K562 (cell line): ENCODE measurements around the gene SMAD5. TPM values are rescaled to one million over a fixed set of nuclear protein-coding genes. Genes with fewer than 3 reads are reported as not detected.

Source experiments
- ATAC-seq: fragments of 200-7000 bp; cut with Tn5 transposase; 3 replicates; pipeline ENCODE4 v1.9.1; 2020; ENCODE audit warnings: moderate library complexity
- BruUV-seq: library from RNA; stranded (reverse); fragments of 400-500 nt; replicated peaks from 2 replicates; lab custom pipeline; 2021; lab: Mats Ljungman, UMichigan
- CTCF ChIA-PET: fragments of 300-600 bp; formaldehyde crosslinking; extraction: SDS; loops from one replicate; lab custom pipeline; 2021; ENCODE audit warnings: low intra/inter-chr PET ratio; lab: Yijun Ruan, JAX
- POLR2A ChIA-PET: fragments of 300-600, 350-650 bp; sonication (Branson Sonifier 250); formaldehyde crosslinking; extraction: SDS; loops from one replicate; lab custom pipeline; 2021; ENCODE audit warnings: antibody characterized with exemption, inconsistent platforms; lab: Yijun Ruan, JAX
- DNase-seq, 4 experiments: peaks; one replicate each; pipeline versions ENCODE4 v3.0.0 to v3.0.0-alpha.2; 2011 to 2018; ENCODE audit warnings: low spot score in 3 of 4, mixed read lengths in 3 of 4; ENCODE audit errors: extremely low read depth in 1 of 4
- FAIRE-seq: peaks from 2 replicates; lab custom pipeline; 2011; peaks lifted over from hg19 to GRCh38; lab: Jason Lieb, UNC
- H2AFZ ChIP-seq: 2 replicates; pipeline ENCODE4 v1.6.0; 2011; ENCODE audit warnings: low read depth, low read length, control low read depth, inconsistent platforms
- H3K27ac ChIP-seq: fragments of 200-600 bp; 3 replicates; pipeline ENCODE4 v1.8.0; 2011; ENCODE audit warnings: low read depth, mild to moderate bottlenecking, control low read depth, inconsistent platforms, low read length, moderate library complexity, mixed read lengths; ENCODE audit errors: extremely low read depth
- H3K27me3 ChIP-seq, 2 experiments: fragments of 300-600 bp in 1 of 2; 2 replicates in 1 of 2; 3 replicates in 1 of 2; pipeline versions ENCODE4 v1.6.0 to v1.8.0; 2011; ENCODE audit warnings: inconsistent platforms in 2 of 2, low read length in 2 of 2, mild to moderate bottlenecking in 1 of 2, mixed read lengths in 1 of 2, moderate library complexity in 1 of 2; ENCODE audit not compliant: control insufficient read depth in 2 of 2, insufficient read depth in 2 of 2
- H3K36me3 ChIP-seq: fragments of 300-600 bp; 3 replicates; pipeline ENCODE4 v1.8.0; 2011; ENCODE audit warnings: mild to moderate bottlenecking, low read length, inconsistent platforms; ENCODE audit not compliant: control insufficient read depth, insufficient read depth
- H3K4me1 ChIP-seq, 2 experiments: fragments of 200-600 bp in 1 of 2; replicated peaks in 1 of 2; 2 replicates in 1 of 2; 3 replicates in 1 of 2; pipeline versions ENCODE4 v1.5.1 to v1.8.0; 2011; ENCODE audit warnings: inconsistent platforms in 2 of 2, low read length in 2 of 2, mild to moderate bottlenecking in 1 of 2, mixed read lengths in 1 of 2, moderate library complexity in 1 of 2; ENCODE audit not compliant: control insufficient read depth in 2 of 2, insufficient read depth in 2 of 2
- H3K4me2 ChIP-seq: 2 replicates; pipeline ENCODE4 v1.6.1; 2011; ENCODE audit warnings: low read length, control low read depth, inconsistent platforms, mixed read lengths; ENCODE audit not compliant: insufficient read depth
- H3K4me3 ChIP-seq: fragments of 200-600 bp; sonication (generic), shearing (Covaris generic); 2 replicates; pipeline ENCODE4 v1.5.1; 2016; ENCODE audit warnings: control low read depth, inconsistent platforms
- H3K79me2 ChIP-seq: fragments of 200-600 bp; 3 replicates; pipeline ENCODE4 v1.8.0; 2011; ENCODE audit warnings: low read length, inconsistent platforms; ENCODE audit not compliant: control insufficient read depth, insufficient read depth
- H3K9ac ChIP-seq, 2 experiments: 2 replicates each; pipeline versions ENCODE4 v1.6.0 to v1.6.1; 2011; ENCODE audit warnings: low read depth in 2 of 2, low read length in 2 of 2, control low read depth in 1 of 2, inconsistent platforms in 1 of 2, mild to moderate bottlenecking in 1 of 2, mixed read lengths in 1 of 2; ENCODE audit not compliant: insufficient read depth in 1 of 2
- H3K9me1 ChIP-seq: one replicate; pipeline ENCODE4 v1.6.0; 2011; ENCODE audit warnings: inconsistent platforms, mild to moderate bottlenecking, low read length, moderate library complexity; ENCODE audit not compliant: control insufficient read depth, insufficient read depth
- H3K9me3 ChIP-seq: replicated peaks from 2 replicates; pipeline ENCODE4 v1.5.1; 2011; ENCODE audit warnings: low read depth, low read length, inconsistent platforms; ENCODE audit not compliant: control insufficient read depth, insufficient read depth
- H4K20me1 ChIP-seq: replicated peaks from 2 replicates; pipeline ENCODE4 v1.6.1; 2011; ENCODE audit warnings: low read length, inconsistent platforms, mixed read lengths; ENCODE audit not compliant: control insufficient read depth, insufficient read depth
- C11orf30 ChIP-seq: fragments of 450-650 bp; IDR thresholded peaks from 2 replicates; pipeline ENCODE4 v1.6.1; 2016; ENCODE audit warnings: low read depth, mild to moderate bottlenecking
- CREB1 ChIP-seq, 2 experiments: sonication (generic) in 1 of 2; formaldehyde crosslinking in 1 of 2; IDR thresholded peaks; 2 replicates each; pipeline versions ENCODE4 v1.6.1 to v1.8.0; 2012 to 2022; ENCODE audit warnings: inconsistent platforms in 1 of 2, mild to moderate bottlenecking in 1 of 2, missing genetic modification reagents in 1 of 2, moderate library complexity in 1 of 2
- CREM ChIP-seq: IDR thresholded peaks from 2 replicates; pipeline ENCODE4 v1.6.1; 2014; ENCODE audit warnings: antibody characterized with exemption, low read depth
- DPF2 ChIP-seq: fragments of 450-650 bp; IDR thresholded peaks from 2 replicates; pipeline ENCODE4 v1.6.1; 2016
- MEIS2 ChIP-seq: fragments of 450-650 bp; IDR thresholded peaks from 2 replicates; pipeline ENCODE4 v1.6.1; 2014; ENCODE audit warnings: mild to moderate bottlenecking; ENCODE audit not compliant: partially characterized antibody
- NFE2L1 ChIP-seq: fragments of 450-650 bp; IDR thresholded peaks from 2 replicates; pipeline ENCODE4 v1.6.1; 2016; ENCODE audit warnings: missing genetic modification characterization, low read depth, mild to moderate bottlenecking, missing compliant biosample characterization, moderate library complexity, borderline replicate concordance
- RBM25 ChIP-seq: fragments of 200-400 bp; formaldehyde crosslinking; IDR thresholded peaks from 2 replicates; pipeline ENCODE4 v1.6.1; 2018; ENCODE audit warnings: low read length, low read depth, moderate library complexity; ENCODE audit not compliant: severe bottlenecking
- SMAD3 ChIP-seq: fragments of 450-650 bp; formaldehyde crosslinking; conservative IDR thresholded peaks from 2 replicates; pipeline ENCODE4 v1.4.0; 2020; ENCODE audit warnings: mild to moderate bottlenecking
- TBL1XR1 ChIP-seq, 2 experiments: IDR thresholded peaks; 2 replicates each; pipeline ENCODE4 v1.6.1; 2012; ENCODE audit warnings: improper control_type of control experiment in 2 of 2, low read length in 2 of 2, mild to moderate bottlenecking in 1 of 2
- TSC22D4 ChIP-seq: fragments of 450-650 bp; IDR thresholded peaks from 2 replicates; pipeline ENCODE4 v1.6.1; 2016; ENCODE audit warnings: missing genetic modification characterization, missing biosample characterization, control low read depth
- ZNF316 ChIP-seq: fragments of 450-650 bp; IDR thresholded peaks from 2 replicates; pipeline ENCODE4 v1.6.1; 2016
- WGBS: fragments of 100-300 bp; shearing (Covaris generic); methylation state at CpG from one replicate; pipeline ENCODE4 v1.1.6; 2016; ENCODE audit warnings: low coverage, mixed read lengths; ENCODE audit not compliant: insufficient coverage; ENCODE audit errors: missing lambda C conversion rate; 5-methylcytosine and 5-hydroxymethylcytosine counted together
- in situ Hi-C: fragments of 300-500 bp; cut with MboI; formaldehyde crosslinking; loops from 4 replicates; pipeline ENCODE4 v1.15.0; 2018; ENCODE audit warnings: inconsistent platforms, mixed read lengths
- intact Hi-C: fragments of 100-400 bp; cut with micrococcal nuclease; formaldehyde crosslinking; loops from 2 replicates; pipeline ENCODE4 v1.14.2; 2022
- polyA plus RNA-seq, 8 experiments: library from polyadenylated mRNA; depleted of rRNA in 4 of 8; stranded (reverse) in 5 of 8; unstranded in 3 of 8; fragments of >200 nt; fragmentation: Nextera tagmentation in 2 of 8; fragmentation: Illumina TruSeq in 1 of 8; extraction: Ambion mirVana in 2 of 8; extraction: Trizol in 1 of 8; gene quantifications; 2 replicates each; pipeline versions ENCODE4 v1.2.1 to v1.2.3, GENCODE V29; 2011 to 2014; ENCODE audit warnings: inconsistent platforms in 1 of 8, missing spikeins in 1 of 8
- total RNA-seq, 7 experiments: library from RNA; depleted of rRNA in 6 of 7; stranded (reverse); fragments of >200 nt in 6 of 7; fragmentation: Illumina TruSeq in 2 of 7; extraction: Trizol in 2 of 7; gene quantifications; 2 replicates each; pipeline versions ENCODE4 v1.2.1 to v1.2.3, GENCODE V29; 2011 to 2021; ENCODE audit warnings: low replicate concordance in 1 of 7
- TF ChIP-seq, protein P1 (sequence below), 2 experiments: IDR thresholded peaks in 1 of 2; conservative IDR thresholded peaks in 1 of 2; 2 replicates each; pipeline ENCODE4 v1.6.1; 2016; ENCODE audit warnings: low read depth in 2 of 2, mild to moderate bottlenecking in 1 of 2, missing compliant biosample characterization in 1 of 2, missing genetic modification characterization in 1 of 2, moderate library complexity in 1 of 2
- TF ChIP-seq, protein P2 (sequence below): fragments of 450-650 bp; formaldehyde crosslinking; IDR thresholded peaks from 2 replicates; pipeline ENCODE4 v1.4.0; 2020; ENCODE audit warnings: mild to moderate bottlenecking
- TF ChIP-seq, protein P3 (sequence below): fragments of 450-650 bp; IDR thresholded peaks from 2 replicates; pipeline ENCODE4 v1.6.1; 2016

The SMAD5 gene
- total and polyA plus RNA-seq, 9 of the 15 experiments (the other 6 are each of a cell fraction or from before 2014, with no cell fraction given), result 12.4 to 53.9 (median 20.3) TPM

DNA sequence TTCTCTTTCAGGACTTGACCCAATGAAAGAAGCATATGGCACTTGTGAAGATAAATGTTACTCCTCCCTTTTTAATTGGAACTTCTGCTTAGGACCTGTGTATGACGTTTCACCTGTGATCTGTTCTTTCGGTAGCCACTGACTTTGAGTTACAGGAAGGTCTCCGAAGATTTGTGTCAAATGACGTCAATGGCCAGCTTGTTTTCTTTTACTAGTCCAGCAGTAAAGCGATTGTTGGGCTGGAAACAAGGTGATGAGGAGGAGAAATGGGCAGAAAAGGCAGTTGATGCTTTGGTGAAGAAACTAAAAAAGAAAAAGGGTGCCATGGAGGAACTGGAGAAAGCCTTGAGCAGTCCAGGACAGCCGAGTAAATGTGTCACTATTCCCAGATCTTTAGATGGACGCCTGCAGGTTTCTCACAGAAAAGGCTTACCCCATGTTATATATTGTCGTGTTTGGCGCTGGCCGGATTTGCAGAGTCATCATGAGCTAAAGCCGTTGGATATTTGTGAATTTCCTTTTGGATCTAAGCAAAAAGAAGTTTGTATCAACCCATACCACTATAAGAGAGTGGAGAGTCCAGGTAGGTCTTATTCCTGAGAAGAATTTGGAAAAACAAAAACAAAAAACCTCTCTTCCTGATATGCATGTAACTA is 21.1 kb downstream of the SMAD5 start:
- Histone ChIP-seq H3K4me1 (peaks cover 0 to 27% of the 10 kb centered on the region in 2 experiments; a peak in 2 of 5 replicates), H3K27ac (peak overlapping the region; percentile 66; the same call in 2 of the 3 replicates), H3K9ac (peak overlapping the region in 1 of 2 experiments; percentile 45; a peak in 1 of 4 replicates), H3K36me3 (peaks cover 47% of the 10 kb centered on the region), H3K79me2 (peaks cover 88% of the 10 kb centered on the region), H3K9me1 (no peaks in the 10 kb centered on the region), H3K4me3 (no peak overlapping the region), H3K9me3 (no peaks in the 10 kb centered on the region), H4K20me1 (no peaks in the 10 kb centered on the region), H3K27me3 (no peaks in the 10 kb centered on the region), H2AFZ (0 out of 2 replicates have a peak overlapping the region, but pooled peaks have one; percentile 47), H3K4me2 (peak overlapping the region; percentile 44)
- TSS peak; percentile 8 for BruUV-seq
- ATAC-seq, result peak; percentile 64
- intact Hi-C loops, result no loop called here
- WGBS, result 36% methylated on average over 11 of the region's 11 CpGs
- peak; percentile 40 for FAIRE-seq
- DNase-seq, result peak in 1 of 4 experiments; percentile 30
- ChIA-PET CTCF (no interaction called here), POLR2A (interaction anchor here (0.8 to 2.0 kb wide), 6 partner anchors 9 to 71 kb away, joined by 3 to 6 read pairs (median 4); no protein-coding TSS in a partner anchor)
- in situ Hi-C loops, result no loop called here
- peak; percentile 26 for TF ChIP-seq MEIS2
- no peak for TF ChIP-seq TSC22D4
- TF ChIP-seq NFE2L1 (tag), result peak; percentile 48; the same call in 1 of the 2 replicates
- peak; percentile 90 for TF ChIP-seq ZNF316
- peak; percentile 86 for TF ChIP-seq C11orf30
- TF ChIP-seq TBL1XR1 (IDR thresholded peaks at IDR 0.05; ENCODE audit: low read length in 2 of 2), result no peak
- peak; percentile 64 for TF ChIP-seq CREM
- TF ChIP-seq SMAD3, result no peak
- no peak for TF ChIP-seq RBM25
- TF ChIP-seq, protein P1, sequence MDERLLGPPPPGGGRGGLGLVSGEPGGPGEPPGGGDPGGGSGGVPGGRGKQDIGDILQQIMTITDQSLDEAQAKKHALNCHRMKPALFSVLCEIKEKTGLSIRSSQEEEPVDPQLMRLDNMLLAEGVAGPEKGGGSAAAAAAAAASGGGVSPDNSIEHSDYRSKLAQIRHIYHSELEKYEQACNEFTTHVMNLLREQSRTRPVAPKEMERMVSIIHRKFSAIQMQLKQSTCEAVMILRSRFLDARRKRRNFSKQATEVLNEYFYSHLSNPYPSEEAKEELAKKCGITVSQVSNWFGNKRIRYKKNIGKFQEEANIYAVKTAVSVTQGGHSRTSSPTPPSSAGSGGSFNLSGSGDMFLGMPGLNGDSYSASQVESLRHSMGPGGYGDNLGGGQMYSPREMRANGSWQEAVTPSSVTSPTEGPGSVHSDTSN (CRISPR knock-in tag; IDR thresholded peaks at IDR 0.05; ENCODE audit: low read depth), result no peak
- TF ChIP-seq, protein P1 (tag; conservative IDR thresholded peaks at IDR 0.05; ENCODE audit: low read depth), result peak; percentile 25; the same call in 1 of the 2 replicates
- TF ChIP-seq DPF2, result 0 out of 2 replicates have a peak, but pooled peaks have one; percentile 11
- TF ChIP-seq, protein P2, sequence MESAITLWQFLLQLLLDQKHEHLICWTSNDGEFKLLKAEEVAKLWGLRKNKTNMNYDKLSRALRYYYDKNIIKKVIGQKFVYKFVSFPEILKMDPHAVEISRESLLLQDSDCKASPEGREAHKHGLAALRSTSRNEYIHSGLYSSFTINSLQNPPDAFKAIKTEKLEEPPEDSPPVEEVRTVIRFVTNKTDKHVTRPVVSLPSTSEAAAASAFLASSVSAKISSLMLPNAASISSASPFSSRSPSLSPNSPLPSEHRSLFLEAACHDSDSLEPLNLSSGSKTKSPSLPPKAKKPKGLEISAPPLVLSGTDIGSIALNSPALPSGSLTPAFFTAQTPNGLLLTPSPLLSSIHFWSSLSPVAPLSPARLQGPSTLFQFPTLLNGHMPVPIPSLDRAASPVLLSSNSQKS (CRISPR knock-in tag), result no peak
- TF ChIP-seq, protein P3, sequence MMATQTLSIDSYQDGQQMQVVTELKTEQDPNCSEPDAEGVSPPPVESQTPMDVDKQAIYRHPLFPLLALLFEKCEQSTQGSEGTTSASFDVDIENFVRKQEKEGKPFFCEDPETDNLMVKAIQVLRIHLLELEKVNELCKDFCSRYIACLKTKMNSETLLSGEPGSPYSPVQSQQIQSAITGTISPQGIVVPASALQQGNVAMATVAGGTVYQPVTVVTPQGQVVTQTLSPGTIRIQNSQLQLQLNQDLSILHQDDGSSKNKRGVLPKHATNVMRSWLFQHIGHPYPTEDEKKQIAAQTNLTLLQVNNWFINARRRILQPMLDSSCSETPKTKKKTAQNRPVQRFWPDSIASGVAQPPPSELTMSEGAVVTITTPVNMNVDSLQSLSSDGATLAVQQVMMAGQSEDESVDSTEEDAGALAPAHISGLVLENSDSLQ, result peak; percentile 44; the same call in 1 of the 2 replicates
- TF ChIP-seq CREB1 (IDR thresholded peaks at IDR 0.05), result peak; percentile 38; the same call in 1 of the 2 replicates
- TF ChIP-seq CREB1 (CRISPR knock-in tag; IDR thresholded peaks at IDR 0.05), result no peak
